ENCODE measurements around the gene NEK4. TPM values are rescaled to one million over a fixed set of nuclear protein-coding genes. Genes with fewer than 3 reads are reported as not detected.

The NEK4 gene
- total and polyA plus RNA-seq, 10 of the 15 experiments (the other 5 are each of a cell fraction or from before 2014, with no cell fraction given), result 7.0 to 29.1 (median 16.4) TPM

GRCh38 chr3:52685709-52686691 is 84.7 kb downstream of the NEK4 start, which contains the start of the genes GNL3 and PBRM1 (continued):
- TF ChIP-seq MTA3 (IDR thresholded peaks at IDR 0.05; ENCODE audit: borderline replicate concordance, low read length) (no peak), ZNF687 (IDR thresholded peaks at IDR 0.05) (peak; percentile 96), E4F1 (IDR thresholded peaks at IDR 0.05; ENCODE audit: borderline replicate concordance, partially characterized antibody) (peak; percentile 99), REST (IDR thresholded peaks at IDR 0.05; ENCODE audit: low read depth, low read length) (no peak), WRNIP1 (IDR thresholded peaks at IDR 0.05; ENCODE audit: borderline replicate concordance, low read depth, low read length) (peak; percentile 67; the same call in 1 of the 2 replicates), MEF2A (IDR thresholded peaks at IDR 0.05; ENCODE audit: insufficient read depth, low read depth, low read length) (0 out of 2 replicates have a peak, but pooled peaks have one; percentile 50), CHD2 (IDR thresholded peaks at IDR 0.05; ENCODE audit: borderline replicate concordance, low read depth, low read length) (no peak), BMI1 (IDR thresholded peaks at IDR 0.05; ENCODE audit: borderline replicate concordance) (no peak), KAT2A (conservative IDR thresholded peaks at IDR 0.05; ENCODE audit: control insufficient read depth, low read depth, low read length) (no peak), SUPT20H (IDR thresholded peaks at IDR 0.05; ENCODE audit: borderline replicate concordance, control insufficient read depth, low read depth, low read length) (no peak), YY1 (IDR thresholded peaks at IDR 0.05; ENCODE audit: low read depth, low read length) (no peak; the same call in 1 of the 2 replicates), CHD4 (IDR thresholded peaks at IDR 0.05) (no peak), RAD21 (IDR thresholded peaks at IDR 0.05; ENCODE audit: insufficient read depth, low read depth, low read length) (no peak)

Measured in GM12878 (cell line).